IMR-90 (cell line): ENCODE data around the gene ANKRD11. TPM values are rescaled to one million over a fixed set of nuclear protein-coding genes. Genes with fewer than 3 reads are reported as not detected.

Experiments
- ATAC-seq: fragments of 200-7000 bp; cut with Tn5 transposase; 2 replicates; pipeline ENCODE4 v1.9.1; 2020; ENCODE audit warnings: low read depth, mild to moderate bottlenecking, moderate library complexity
- BruUV-seq: library from RNA; stranded (reverse); fragments of 400-500 nt; replicated peaks from 2 replicates; lab custom pipeline; 2021; lab: Mats Ljungman, UMichigan
- CTCF ChIA-PET: fragments of 300-600 bp; formaldehyde crosslinking; extraction: SDS; loops from one replicate; lab custom pipeline; 2021; ENCODE audit warnings: antibody characterized with exemption; lab: Yijun Ruan, JAX
- POLR2A ChIA-PET: fragments of 300-600 bp; sonication (Branson Sonifier 250); formaldehyde crosslinking; loops from one replicate; lab custom pipeline; 2022; ENCODE audit warnings: antibody characterized with exemption; ENCODE audit not compliant: unreplicated experiment; lab: Charles Lee
- DNase-seq: peaks from one replicate; pipeline ENCODE4 v3.0.0; 2013
- H2AFZ ChIP-seq: replicated peaks from 2 replicates; pipeline ENCODE3; 2013; ENCODE audit warnings: low read length, mild to moderate bottlenecking; ENCODE audit not compliant: poor library complexity
- H2AK5ac ChIP-seq: 2 replicates; pipeline ENCODE4 v1.6.1; 2013; ENCODE audit warnings: low read depth, low read length, inconsistent platforms
- H2AK9ac ChIP-seq: replicated peaks from 2 replicates; pipeline ENCODE3; 2013; ENCODE audit warnings: mild to moderate bottlenecking, low read depth, low read length, moderate library complexity; ENCODE audit not compliant: poor library complexity
- H2BK120ac ChIP-seq: 2 replicates; pipeline ENCODE4 v1.6.1; 2013; ENCODE audit warnings: low read depth, low read length, inconsistent platforms
- H2BK15ac ChIP-seq: 3 replicates; pipeline ENCODE4 v1.6.1; 2013; ENCODE audit warnings: low read depth, low read length, inconsistent platforms
- H2BK20ac ChIP-seq: 2 replicates; pipeline ENCODE4 v1.6.1; 2013; ENCODE audit warnings: low read depth, mild to moderate bottlenecking, inconsistent platforms, low read length, moderate library complexity
- H2BK5ac ChIP-seq: 2 replicates; pipeline ENCODE4 v1.6.1; 2013; ENCODE audit warnings: mild to moderate bottlenecking, low read depth, low read length, inconsistent platforms; ENCODE audit not compliant: poor library complexity, severe bottlenecking
- H3K14ac ChIP-seq: replicated peaks from 2 replicates; pipeline ENCODE4 v1.6.1; 2013; ENCODE audit warnings: low read depth, low read length, inconsistent platforms
- H3K18ac ChIP-seq: 2 replicates; pipeline ENCODE4 v1.6.1; 2013; ENCODE audit warnings: low read depth, low read length, control low read depth
- H3K23ac ChIP-seq: 2 replicates; pipeline ENCODE4 v1.6.1; 2013; ENCODE audit warnings: low read depth, low read length, inconsistent platforms
- H3K27ac ChIP-seq: 2 replicates; pipeline ENCODE4 v1.5.1; 2013; ENCODE audit warnings: mild to moderate bottlenecking, control low read depth, low read length; ENCODE audit not compliant: insufficient read depth
- H3K27me3 ChIP-seq: 2 replicates; pipeline ENCODE4 v1.6.1; 2013; ENCODE audit warnings: low read length; ENCODE audit not compliant: control insufficient read depth, insufficient read depth
- H3K36me3 ChIP-seq: 2 replicates; pipeline ENCODE4 v1.6.1; 2013; ENCODE audit warnings: low read length, mixed read lengths; ENCODE audit not compliant: control insufficient read depth, insufficient read depth
- H3K4ac ChIP-seq: 2 replicates; pipeline ENCODE4 v1.6.1; 2013; ENCODE audit warnings: low read depth, low read length, inconsistent platforms
- H3K4me1 ChIP-seq: 2 replicates; pipeline ENCODE4 v1.6.1; 2013; ENCODE audit warnings: low read length, mixed read lengths; ENCODE audit not compliant: control insufficient read depth, insufficient read depth
- H3K4me2 ChIP-seq: 2 replicates; pipeline ENCODE4 v1.6.1; 2013; ENCODE audit warnings: low read depth, mild to moderate bottlenecking, control low read depth, low read length, moderate library complexity
- H3K4me3 ChIP-seq: 2 replicates; pipeline ENCODE4 v1.5.1; 2013; ENCODE audit warnings: low read depth, mild to moderate bottlenecking, control low read depth, low read length, moderate library complexity; ENCODE audit not compliant: insufficient read depth
- H3K56ac ChIP-seq: 2 replicates; pipeline ENCODE4 v1.6.1; 2013; ENCODE audit warnings: low read length, inconsistent platforms; ENCODE audit not compliant: insufficient read depth; ENCODE audit errors: extremely low read depth
- H3K79me1 ChIP-seq, 2 experiments: 2 replicates each; pipeline ENCODE4 v1.6.1; 2013; ENCODE audit warnings: low read length in 2 of 2, inconsistent platforms in 1 of 2, low read depth in 1 of 2
- H3K9ac ChIP-seq: 2 replicates; pipeline ENCODE4 v1.6.1; 2013; ENCODE audit warnings: low read depth, low read length, control low read depth
- H3K9me1 ChIP-seq: 2 replicates; pipeline ENCODE4 v1.6.1; 2013; ENCODE audit warnings: low read length, inconsistent platforms; ENCODE audit not compliant: insufficient read depth
- H3K9me3 ChIP-seq: 2 replicates; pipeline ENCODE4 v1.6.1; 2013; ENCODE audit warnings: low read length; ENCODE audit not compliant: control insufficient read depth, insufficient read depth
- H4K20me1 ChIP-seq: 2 replicates; pipeline ENCODE4 v1.6.1; 2013; ENCODE audit warnings: low read length, inconsistent platforms; ENCODE audit not compliant: insufficient read depth
- H4K5ac ChIP-seq: 2 replicates; pipeline ENCODE4 v1.6.1; 2013; ENCODE audit warnings: mild to moderate bottlenecking, low read depth, low read length, control low read depth
- H4K8ac ChIP-seq, 2 experiments: 2 replicates each; pipeline ENCODE4 v1.6.1; 2013; ENCODE audit warnings: low read depth in 2 of 2, low read length in 2 of 2, control low read depth in 1 of 2, inconsistent platforms in 1 of 2
- H4K91ac ChIP-seq: 2 replicates; pipeline ENCODE4 v1.6.1; 2013; ENCODE audit warnings: low read depth, low read length, inconsistent platforms; ENCODE audit not compliant: insufficient read depth
- MXI1 ChIP-seq: IDR thresholded peaks from 2 replicates; pipeline ENCODE4 v1.6.1; 2012; ENCODE audit warnings: low read depth, mild to moderate bottlenecking, low read length, moderate library complexity, borderline replicate concordance
- RAD21 ChIP-seq: IDR thresholded peaks from 2 replicates; pipeline ENCODE4 v1.6.1; 2012; ENCODE audit warnings: low read length, improper control_type of control experiment
- WGBS, 2 experiments: methylation state at CpG; one replicate each; pipeline versions ENCODE4 v1.1.5 to v1.1.7; 2013; ENCODE audit warnings: missing lambda C conversion rate in 2 of 2; ENCODE audit not compliant: insufficient read length in 1 of 2; ENCODE audit errors: extremely low coverage in 2 of 2; 5-methylcytosine and 5-hydroxymethylcytosine counted together
- dilution Hi-C: fragments of 300-500 bp; cut with HindIII; formaldehyde crosslinking; loops from one replicate; pipeline ENCODE4 v1.14.3; 2018; ENCODE audit warnings: low sequenced_read_pairs; ENCODE audit not compliant: unreplicated experiment
- in situ Hi-C: fragments of 300-500 bp; cut with MboI; formaldehyde crosslinking; loops from 3 replicates; pipeline ENCODE4 v1.14.3; 2019; ENCODE audit warnings: low sequenced_read_pairs, inconsistent platforms, mixed read lengths
- intact Hi-C: fragments of 100-400 bp; cut with micrococcal nuclease; formaldehyde crosslinking; loops from 2 replicates; pipeline ENCODE4 v1.10.0; 2022
- polyA plus RNA-seq, 3 experiments: library from polyadenylated mRNA; depleted of rRNA; stranded (reverse); fragments of >200 nt; gene quantifications; 2 replicates each; pipeline ENCODE4 v1.2.3, GENCODE V29; 2012; ENCODE audit warnings: low replicate concordance in 1 of 3
- total RNA-seq: library from RNA; depleted of rRNA; stranded (reverse); fragments of >200 nt; gene quantifications from 2 replicates; pipeline ENCODE4 v1.2.3, GENCODE V29; 2012
- TF ChIP-seq, protein P1 (sequence below): conservative IDR thresholded peaks from 2 replicates; pipeline ENCODE4 v1.5.1; 2012; ENCODE audit warnings: mild to moderate bottlenecking, low read depth, low read length, improper control_type of control experiment

ANKRD11 gene
- total and polyA plus RNA-seq, 2 of the 4 experiments (the other 2 are of a cell fraction), result 46.8 to 71.9 TPM

DNA sequence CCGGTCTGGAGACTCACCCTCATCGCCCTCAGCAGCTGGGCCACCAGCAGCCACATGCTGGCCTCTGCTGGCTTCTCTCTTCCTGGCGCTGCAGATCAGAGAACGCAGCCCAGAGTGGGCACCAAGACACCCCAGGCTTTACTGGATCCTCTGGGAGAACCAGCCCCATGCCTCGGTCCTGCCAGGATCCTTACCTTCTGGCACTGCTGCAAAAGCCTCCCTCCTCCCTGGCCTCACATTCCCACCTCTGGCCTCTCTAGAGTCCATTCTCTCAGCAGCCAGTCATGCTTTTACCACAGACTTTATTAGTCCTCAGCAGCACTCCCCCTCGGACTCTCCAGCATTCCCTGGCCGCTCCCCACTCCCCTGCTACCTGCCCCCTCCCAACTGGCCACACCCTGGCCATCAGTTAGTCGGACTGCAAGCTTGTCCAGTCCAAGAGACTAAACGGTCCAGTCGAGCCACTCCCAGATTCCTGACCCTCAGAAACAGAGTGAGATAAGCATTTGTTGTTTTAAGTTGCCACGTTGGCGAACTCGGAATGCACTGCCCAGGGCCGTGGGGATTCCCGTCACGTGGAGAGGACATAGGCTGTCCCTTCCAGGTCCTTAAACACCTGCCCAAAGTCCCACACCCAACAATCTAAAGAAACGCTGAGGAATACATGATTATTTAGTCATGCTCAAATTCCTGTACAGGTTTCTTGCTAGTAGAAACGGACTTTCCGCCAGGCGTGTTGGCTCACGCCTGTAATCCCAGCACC, 11.9 kb upstream of the ANKRD11 start:
- Histone ChIP-seq H3K9me3 (no peaks in the 10 kb centered on the region), H2BK15ac (no peak overlapping the region), H3K9me1 (peaks cover 17% of the 10 kb centered on the region), H3K4me3 (no peak overlapping the region), H3K27me3 (no peaks in the 10 kb centered on the region), H4K5ac (no peak overlapping the region), H3K4ac (no peak overlapping the region), H2AK9ac (peak overlapping the region; percentile 93), H3K79me1 (peaks cover 6 to 33% of the 10 kb centered on the region in 2 experiments; a peak in 3 of 4 replicates), H2BK20ac (no peak overlapping the region), H3K23ac (no peak overlapping the region), H3K56ac (no peak overlapping the region), H2BK120ac (no peak overlapping the region), H3K4me1 (peaks cover 14% of the 10 kb centered on the region), H4K20me1 (no peaks in the 10 kb centered on the region; the same call in 1 of the 2 replicates), H2AK5ac (peak overlapping the region; percentile 24; the same call in 1 of the 2 replicates), H2BK5ac (no peak overlapping the region), H3K9ac (no peak overlapping the region), H4K8ac (no peak overlapping the region), H4K91ac (no peak overlapping the region; the same call in 1 of the 2 replicates), H3K18ac (no peak overlapping the region), H3K4me2 (no peak overlapping the region), H3K36me3 (peaks cover 4% of the 10 kb centered on the region), H3K27ac (no peak overlapping the region), H3K14ac (no peak overlapping the region), H2AFZ (peak overlapping the region; percentile 77)
- no peak for DNase-seq
- POLR2A ChIA-PET, result interaction anchor here (0.7 kb wide), 1 partner anchor 8 kb away, joined by 4 read pairs; no protein-coding TSS in a partner anchor
- CTCF ChIA-PET, result interaction anchor here (0.7 kb wide), 1 partner anchor 115 kb away, joined by 3 read pairs; no protein-coding TSS in a partner anchor
- TF ChIP-seq, protein P1, sequence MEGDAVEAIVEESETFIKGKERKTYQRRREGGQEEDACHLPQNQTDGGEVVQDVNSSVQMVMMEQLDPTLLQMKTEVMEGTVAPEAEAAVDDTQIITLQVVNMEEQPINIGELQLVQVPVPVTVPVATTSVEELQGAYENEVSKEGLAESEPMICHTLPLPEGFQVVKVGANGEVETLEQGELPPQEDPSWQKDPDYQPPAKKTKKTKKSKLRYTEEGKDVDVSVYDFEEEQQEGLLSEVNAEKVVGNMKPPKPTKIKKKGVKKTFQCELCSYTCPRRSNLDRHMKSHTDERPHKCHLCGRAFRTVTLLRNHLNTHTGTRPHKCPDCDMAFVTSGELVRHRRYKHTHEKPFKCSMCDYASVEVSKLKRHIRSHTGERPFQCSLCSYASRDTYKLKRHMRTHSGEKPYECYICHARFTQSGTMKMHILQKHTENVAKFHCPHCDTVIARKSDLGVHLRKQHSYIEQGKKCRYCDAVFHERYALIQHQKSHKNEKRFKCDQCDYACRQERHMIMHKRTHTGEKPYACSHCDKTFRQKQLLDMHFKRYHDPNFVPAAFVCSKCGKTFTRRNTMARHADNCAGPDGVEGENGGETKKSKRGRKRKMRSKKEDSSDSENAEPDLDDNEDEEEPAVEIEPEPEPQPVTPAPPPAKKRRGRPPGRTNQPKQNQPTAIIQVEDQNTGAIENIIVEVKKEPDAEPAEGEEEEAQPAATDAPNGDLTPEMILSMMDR, result no peak
- TF ChIP-seq MXI1 (no peak), RAD21 (no peak)
- in situ Hi-C loops, result loop anchor here (10.0 kb wide), 1 partner anchor 167 kb away; no protein-coding TSS in a partner anchor
- ATAC-seq, result no peak
- no TSS peak for BruUV-seq
- intact Hi-C loops, result no loop called here
- dilution Hi-C loops, result no loop called here
- 63% methylated on average over 7 of the region's 21 CpGs; no CpG with 5 or more reads in 1 of the 2 experiments for WGBS, 2 experiments
